HL-60 (cell line): ENCODE results near the gene CNGB1.
"Not testable (repeated sequence)": the region's sequence is repeated elsewhere in the genome, so short reads cannot be mapped to it uniquely, and the experiment has no call there.

Experiments
- DNase-seq, 2 experiments: peaks; one replicate each; pipeline ENCODE4 v3.0.0-alpha.2; 2010 to 2020; ENCODE audit warnings: low read depth in 1 of 2, low spot score in 1 of 2
- H3K27ac ChIP-seq: fragments of 250-450 bp; sonication (Bioruptor Pico); replicated peaks from 2 replicates; pipeline ENCODE4 v1.5.1; 2020; ENCODE audit warnings: mild to moderate bottlenecking, moderate library complexity
- H3K27me3 ChIP-seq: fragments of 250-450 bp; sonication (Bioruptor Pico); 2 replicates; pipeline ENCODE4 v1.5.1; 2021; ENCODE audit warnings: mild to moderate bottlenecking, moderate library complexity; ENCODE audit not compliant: insufficient read depth, poor library complexity, severe bottlenecking
- H3K4me3 ChIP-seq: replicated peaks from 2 replicates; pipeline ENCODE4 v1.5.1; 2011; ENCODE audit warnings: mild to moderate bottlenecking, control low read depth, low read length; ENCODE audit not compliant: insufficient read depth
- GABPA ChIP-seq: IDR thresholded peaks from 2 replicates; pipeline ENCODE4 v1.6.1; 2012; ENCODE audit warnings: low read depth
- POLR2AphosphoS5 ChIP-seq: IDR thresholded peaks from 2 replicates; pipeline ENCODE4 v1.6.1; 2012; ENCODE audit warnings: low read depth
- REST ChIP-seq: IDR thresholded peaks from 2 replicates; pipeline ENCODE4 v1.6.1; 2012; ENCODE audit warnings: low read depth; ENCODE audit not compliant: insufficient replicate concordance
- SPI1 ChIP-seq: IDR thresholded peaks from 2 replicates; pipeline ENCODE4 v1.6.1; 2012; ENCODE audit warnings: low read depth, mild to moderate bottlenecking, borderline replicate concordance
- TF ChIP-seq, protein P1 (sequence below): IDR thresholded peaks from one replicate; pipeline ENCODE4 v1.5.1; 2011; ENCODE audit warnings: low read length, control low read depth, inconsistent platforms; ENCODE audit not compliant: insufficient read depth

Gene CNGB1

GRCh38 chr16:57918994-57919393 is 51.9 kb downstream of the CNGB1 start:
- TF ChIP-seq REST (no peak), GABPA (no peak), SPI1 (no peak), POLR2AphosphoS5 (no peak)
- TF ChIP-seq, protein P1, sequence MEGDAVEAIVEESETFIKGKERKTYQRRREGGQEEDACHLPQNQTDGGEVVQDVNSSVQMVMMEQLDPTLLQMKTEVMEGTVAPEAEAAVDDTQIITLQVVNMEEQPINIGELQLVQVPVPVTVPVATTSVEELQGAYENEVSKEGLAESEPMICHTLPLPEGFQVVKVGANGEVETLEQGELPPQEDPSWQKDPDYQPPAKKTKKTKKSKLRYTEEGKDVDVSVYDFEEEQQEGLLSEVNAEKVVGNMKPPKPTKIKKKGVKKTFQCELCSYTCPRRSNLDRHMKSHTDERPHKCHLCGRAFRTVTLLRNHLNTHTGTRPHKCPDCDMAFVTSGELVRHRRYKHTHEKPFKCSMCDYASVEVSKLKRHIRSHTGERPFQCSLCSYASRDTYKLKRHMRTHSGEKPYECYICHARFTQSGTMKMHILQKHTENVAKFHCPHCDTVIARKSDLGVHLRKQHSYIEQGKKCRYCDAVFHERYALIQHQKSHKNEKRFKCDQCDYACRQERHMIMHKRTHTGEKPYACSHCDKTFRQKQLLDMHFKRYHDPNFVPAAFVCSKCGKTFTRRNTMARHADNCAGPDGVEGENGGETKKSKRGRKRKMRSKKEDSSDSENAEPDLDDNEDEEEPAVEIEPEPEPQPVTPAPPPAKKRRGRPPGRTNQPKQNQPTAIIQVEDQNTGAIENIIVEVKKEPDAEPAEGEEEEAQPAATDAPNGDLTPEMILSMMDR = no peak
- Histone ChIP-seq H3K27me3 (no peaks in the 10 kb centered on the region), H3K27ac (no peak overlapping the region), H3K4me3 (no peak overlapping the region)
- no peak for DNase-seq

DNA sequence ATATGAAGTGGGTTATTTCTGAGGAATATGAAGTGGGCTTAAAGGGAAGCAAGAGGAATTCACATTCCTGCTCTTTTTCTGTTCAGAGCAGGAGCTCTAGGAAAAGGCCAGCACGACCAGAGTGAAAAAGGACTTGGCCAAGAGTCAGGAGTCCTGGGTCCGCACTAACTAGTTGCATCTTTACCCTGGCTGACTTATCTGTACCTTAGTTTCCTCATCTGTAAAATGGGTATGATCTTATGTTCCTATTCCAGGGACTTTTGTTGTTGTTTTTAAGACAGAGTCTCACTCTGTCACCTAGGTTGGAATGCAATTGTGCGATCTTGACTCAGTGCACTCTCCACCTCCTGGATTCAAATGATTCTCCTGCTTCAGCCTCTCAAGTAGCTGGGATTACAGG is 52.5 kb downstream of the CNGB1 start:
- H3K27me3 ChIP-seq = no peaks in the 10 kb centered on the region
- TF ChIP-seq, protein P1 = no peak
- TF ChIP-seq GABPA (no peak), REST (no peak), SPI1 (no peak), POLR2AphosphoS5 (no peak)
- no peak for DNase-seq
- no peak overlapping the region for H3K4me3 ChIP-seq
- H3K27ac ChIP-seq = no peak overlapping the region

GRCh38 chr16:57917929-57918328 is 53.0 kb downstream of the CNGB1 start:
- not testable (repeated sequence) for H3K4me3 ChIP-seq, DNase-seq, H3K27me3 ChIP-seq, H3K27ac ChIP-seq

GRCh38 chr16:57917489-57917888 is 53.4 kb downstream of the CNGB1 start:
- H3K27me3 ChIP-seq = not testable (repeated sequence)

DNA sequence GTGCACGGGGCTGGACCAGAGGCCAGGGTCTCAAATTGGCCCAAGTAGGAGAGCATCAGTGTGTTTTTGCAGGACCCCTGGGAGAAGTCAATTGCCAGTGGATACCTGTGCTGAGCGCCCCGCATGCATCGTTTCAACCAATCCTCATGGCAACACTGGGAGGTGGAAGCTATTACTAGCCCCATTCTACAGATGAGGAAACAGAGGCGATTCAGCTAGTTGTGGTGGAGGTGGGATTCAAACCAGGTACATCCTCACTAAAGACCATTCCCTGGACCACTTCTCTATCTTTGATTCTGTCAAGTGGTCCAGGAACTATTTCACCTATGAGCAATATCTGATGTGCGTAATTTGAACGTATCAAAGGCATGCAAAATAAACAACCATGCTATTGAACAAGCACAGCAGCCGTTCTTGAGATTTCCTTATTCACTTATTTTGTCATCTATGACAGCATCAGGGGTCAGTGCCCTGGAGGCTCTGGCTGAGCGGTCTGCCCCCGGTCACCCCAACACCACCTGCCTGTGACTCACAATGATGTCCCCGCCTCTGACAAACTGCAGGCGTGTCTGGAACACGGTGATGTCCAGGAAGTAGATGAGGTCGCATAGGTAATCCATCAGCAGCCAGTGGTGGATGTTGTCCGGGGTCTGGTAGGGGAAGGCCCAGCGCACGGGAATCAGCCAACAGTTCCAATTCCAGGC is 54.0 kb downstream of the CNGB1 start:
- Histone ChIP-seq H3K27me3 (no peaks in the 10 kb centered on the region), H3K27ac (no peak overlapping the region), H3K4me3 (no peak overlapping the region)
- TF ChIP-seq, protein P1 = no peak
- TF ChIP-seq POLR2AphosphoS5 (no peak), REST (no peak), GABPA (no peak), SPI1 (no peak)
- no peak for DNase-seq

More at GRCh38 chr16:57917489-57917888, 53.4 kb downstream of the CNGB1 start:
- not testable (repeated sequence) for DNase-seq, H3K27ac ChIP-seq, H3K4me3 ChIP-seq
